Anterior cingulate cortex (tissue), 58 donors: ENCODE measurements around the gene MAMDC4.

Source experiments
- DNase-seq, 58 donors: peaks; one replicate each; lab custom pipeline; 2025; lab: John Stamatoyannopoulos, UW

MAMDC4 gene

GRCh38 chr9:136848393-136849037 lies 3.6 kb upstream of the MAMDC4 start:
- DNase-seq: peak in 7 of 58 donors; percentile 56 to 77 (median 64)

GRCh38 chr9:136849038-136849959 lies 2.8 kb upstream of the MAMDC4 start, which contains the start of gene PHPT1:
Gene PHPT1 (plus strand): TSS chr9:136849409. CDS start chr9:136849431, 22 bp downstream.
- DNase-seq: peak; percentile 87 to 100 (median 98)

GRCh38 chr9:136849960-136850865 lies 1.9 kb upstream of the MAMDC4 start:
- no peak for DNase-seq

GRCh38 chr9:136850866-136851775 lies 1.0 kb upstream of the MAMDC4 start:
- DNase-seq: no peak

DNA sequence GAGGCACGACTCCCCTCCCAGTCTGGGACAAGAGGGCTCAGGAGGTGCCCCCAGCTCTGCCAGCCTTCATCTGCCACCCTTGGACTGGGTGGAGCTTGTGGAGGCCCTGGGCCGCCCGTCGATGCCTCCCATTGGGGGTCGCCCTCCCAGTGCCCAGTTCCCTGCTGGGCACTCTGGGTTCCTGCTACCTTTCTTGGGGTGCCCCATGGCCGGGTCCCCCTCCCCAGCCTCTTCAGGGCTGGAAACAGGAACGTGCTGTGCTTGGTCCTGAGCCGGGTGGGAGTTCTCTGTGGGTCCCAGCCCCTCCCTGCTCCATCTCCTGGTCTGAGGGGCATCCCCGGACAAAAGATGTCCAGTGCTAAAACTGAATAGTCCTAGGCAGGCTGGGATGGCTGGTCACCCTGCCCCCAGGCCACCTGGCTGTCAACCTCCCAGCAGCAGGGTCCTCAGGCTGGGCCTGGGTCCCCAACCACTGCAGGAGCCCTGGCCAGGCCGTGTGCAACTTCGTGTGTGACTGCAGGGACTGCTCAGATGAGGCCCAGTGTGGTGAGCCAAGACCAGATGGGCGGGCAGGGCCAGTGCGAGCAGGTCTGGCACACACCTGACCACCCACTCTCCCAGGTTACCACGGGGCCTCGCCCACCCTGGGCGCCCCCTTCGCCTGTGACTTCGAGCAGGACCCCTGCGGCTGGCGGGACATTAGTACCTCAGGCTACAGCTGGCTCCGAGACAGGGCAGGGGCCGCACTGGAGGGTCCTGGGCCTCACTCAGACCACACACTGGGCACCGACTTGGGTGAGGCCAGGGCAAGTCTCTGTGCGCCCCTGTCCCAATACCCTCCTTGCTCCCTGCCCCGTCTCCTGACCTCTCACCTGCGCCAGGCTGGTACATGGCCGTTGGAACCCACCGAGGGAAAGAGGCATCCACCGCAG lies 784 bp downstream of the MAMDC4 start:
- no peak for DNase-seq

DNA sequence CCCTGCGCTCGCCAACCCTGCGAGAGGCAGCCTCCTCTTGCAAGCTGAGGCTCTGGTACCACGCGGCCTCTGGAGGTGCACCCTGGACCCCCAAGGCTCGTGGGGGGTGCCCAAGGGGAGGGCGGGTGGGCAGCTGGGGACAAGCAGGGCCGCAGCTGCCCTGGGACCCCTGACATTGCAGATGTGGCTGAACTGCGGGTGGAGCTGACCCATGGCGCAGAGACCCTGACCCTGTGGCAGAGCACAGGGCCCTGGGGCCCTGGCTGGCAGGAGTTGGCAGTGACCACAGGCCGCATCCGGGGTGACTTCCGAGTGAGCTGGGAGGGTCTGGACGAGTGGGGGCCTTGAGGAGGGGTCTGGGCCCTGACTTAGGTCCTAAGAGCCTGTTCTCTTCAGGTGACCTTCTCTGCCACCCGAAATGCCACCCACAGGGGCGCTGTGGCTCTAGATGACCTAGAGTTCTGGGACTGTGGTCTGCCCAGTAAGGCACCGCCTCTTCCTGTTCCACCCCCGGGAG lies 1.5 kb downstream of the MAMDC4 start:
- no peak for DNase-seq

GRCh38 chr9:136854113-136854841 lies 2.1 kb downstream of the MAMDC4 start:
- DNase-seq: no peak

- DNase-seq: no peak
Measured at GRCh38 chr9:136854842-136855460, 2.8 kb downstream of the MAMDC4 start.

- no peak for DNase-seq
Measured at GRCh38 chr9:136855461-136856078, 3.4 kb downstream of the MAMDC4 start.

GRCh38 chr9:136856079-136856476 lies 3.9 kb downstream of the MAMDC4 start:
- no peak for DNase-seq

GRCh38 chr9:136856541-136857141 lies 4.5 kb downstream of the MAMDC4 start:
- no peak for DNase-seq

DNA sequence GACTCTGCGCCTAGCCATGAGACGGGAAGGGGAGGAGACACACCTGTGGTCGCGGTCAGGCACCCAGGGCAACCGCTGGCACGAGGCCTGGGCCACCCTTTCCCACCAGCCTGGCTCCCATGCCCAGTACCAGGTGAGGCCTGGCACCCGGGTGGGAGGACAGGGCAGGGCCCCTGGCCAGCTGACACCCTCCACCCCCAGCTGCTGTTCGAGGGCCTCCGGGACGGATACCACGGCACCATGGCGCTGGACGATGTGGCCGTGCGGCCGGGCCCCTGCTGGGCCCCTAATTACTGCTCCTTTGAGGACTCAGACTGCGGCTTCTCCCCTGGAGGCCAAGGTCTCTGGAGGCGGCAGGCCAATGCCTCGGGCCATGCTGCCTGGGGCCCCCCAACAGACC lies 5.0 kb downstream of the MAMDC4 start:
- no peak for DNase-seq

DNA sequence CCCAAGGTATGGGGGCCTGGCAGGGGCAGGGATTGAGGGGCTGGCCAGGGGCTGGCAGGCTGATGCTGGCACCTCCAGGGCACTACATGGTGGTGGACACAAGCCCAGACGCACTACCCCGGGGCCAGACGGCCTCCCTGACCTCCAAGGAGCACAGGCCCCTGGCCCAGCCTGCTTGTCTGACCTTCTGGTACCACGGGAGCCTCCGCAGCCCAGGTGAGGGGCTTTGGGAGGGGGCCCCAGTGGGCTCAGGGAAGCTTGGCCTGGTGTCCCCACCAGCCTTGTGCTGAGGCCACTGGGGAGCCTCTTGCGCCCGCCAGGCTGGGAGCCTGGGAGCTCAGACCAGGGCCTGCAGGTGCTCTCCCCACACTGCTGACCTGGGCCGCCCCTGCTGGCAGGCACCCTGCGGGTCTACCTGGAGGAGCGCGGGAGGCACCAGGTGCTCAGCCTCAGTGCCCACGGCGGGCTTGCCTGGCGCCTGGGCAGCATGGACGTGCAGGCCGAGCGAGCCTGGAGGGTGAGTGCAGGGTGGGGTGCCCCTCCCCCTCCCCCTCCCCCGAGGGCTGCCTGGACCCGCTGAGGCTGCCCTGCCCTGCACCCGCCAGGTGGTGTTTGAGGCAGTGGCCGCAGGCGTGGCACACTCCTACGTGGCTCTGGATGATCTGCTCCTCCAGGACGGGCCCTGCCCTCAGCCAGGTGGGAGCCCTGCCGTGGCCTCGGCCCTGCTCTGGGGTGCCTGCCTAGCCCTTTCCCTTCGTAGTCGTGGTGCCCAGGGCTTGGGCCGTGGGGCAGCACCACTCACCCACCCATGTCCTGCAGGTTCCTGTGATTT lies 5.7 kb downstream of the MAMDC4 start:
- no peak for DNase-seq

DNA sequence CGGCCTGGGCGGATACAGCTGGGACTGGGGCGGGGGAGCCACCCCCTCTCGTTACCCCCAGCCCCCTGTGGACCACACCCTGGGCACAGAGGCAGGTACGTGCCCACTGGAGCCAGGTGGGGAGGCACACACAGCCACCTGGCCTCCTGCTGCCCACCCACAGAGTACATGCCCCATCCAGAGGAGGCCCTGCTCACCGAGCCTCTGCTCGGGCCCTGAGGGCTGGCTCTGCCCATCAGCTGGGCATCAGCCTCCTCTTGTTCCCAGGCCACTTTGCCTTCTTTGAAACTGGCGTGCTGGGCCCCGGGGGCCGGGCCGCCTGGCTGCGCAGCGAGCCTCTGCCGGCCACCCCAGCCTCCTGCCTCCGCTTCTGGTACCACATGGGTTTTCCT lies 6.3 kb downstream of the MAMDC4 start:
- no peak for DNase-seq
